GM23338 (cell line): ENCODE data around the gene CTU2. TPM values are rescaled to one million over a fixed set of nuclear protein-coding genes. Genes with fewer than 3 reads are reported as not detected.
A peak's percentile ranks its signal among the peaks of the same experiment; 100 is the strongest.

ENCODE experiments used
- ATAC-seq: fragments of 200-7000 bp; cut with Tn5 transposase; 3 replicates; pipeline ENCODE4 v1.9.1; 2020
- DNase-seq: peaks from one replicate; pipeline ENCODE4 v3.0.0-alpha.2; 2015; ENCODE audit warnings: low spot score
- H2AFZ ChIP-seq: fragments of 200-600 bp; sonication (generic); 2 replicates; pipeline ENCODE4 v1.8.0; 2016; ENCODE audit warnings: antibody characterized with exemption, mild to moderate bottlenecking, moderate library complexity
- H3F3A ChIP-seq: fragments of 200-600 bp; sonication (generic); replicated peaks from 2 replicates; pipeline ENCODE4 v1.8.0; 2017; ENCODE audit warnings: antibody characterized with exemption, mixed run types, low read depth
- H3K27ac ChIP-seq: fragments of 200-600 bp; sonication (generic); 2 replicates; pipeline ENCODE4 v1.6.1; 2016; ENCODE audit warnings: low read depth
- H3K27me3 ChIP-seq: fragments of 200-600 bp; sonication (generic); 2 replicates; pipeline ENCODE4 v1.8.0; 2016; ENCODE audit warnings: mild to moderate bottlenecking, mixed run types, moderate library complexity; ENCODE audit not compliant: insufficient read depth
- H3K36me3 ChIP-seq: fragments of 200-600 bp; sonication (generic); 2 replicates; pipeline ENCODE4 v1.8.0; 2016; ENCODE audit warnings: mild to moderate bottlenecking; ENCODE audit not compliant: insufficient read depth
- H3K4me1 ChIP-seq: fragments of 200-600 bp; sonication (generic); 2 replicates; pipeline ENCODE4 v1.8.0; 2016; ENCODE audit warnings: mild to moderate bottlenecking, moderate library complexity; ENCODE audit not compliant: insufficient read depth
- H3K4me2 ChIP-seq: fragments of 200-600 bp; sonication (generic); 2 replicates; pipeline ENCODE4 v1.7.1; 2017; ENCODE audit warnings: mixed run types
- H3K4me3 ChIP-seq: fragments of 200-600 bp; sonication (generic); 2 replicates; pipeline ENCODE4 v1.6.1; 2016; ENCODE audit warnings: mixed run types
- H3K79me2 ChIP-seq: fragments of 200-600 bp; sonication (generic); replicated peaks from 2 replicates; pipeline ENCODE4 v1.8.0; 2017; ENCODE audit warnings: mild to moderate bottlenecking; ENCODE audit not compliant: insufficient read depth
- H3K9me2 ChIP-seq: fragments of 200-600 bp; sonication (generic); 2 replicates; pipeline ENCODE4 v1.8.0; 2017; ENCODE audit not compliant: insufficient read depth
- H4K20me1 ChIP-seq: fragments of 200-600 bp; sonication (generic); replicated peaks from 2 replicates; pipeline ENCODE4 v1.8.0; 2017; ENCODE audit warnings: mild to moderate bottlenecking; ENCODE audit not compliant: insufficient read depth
- H3K27ac Mint-ChIP-seq: 2 replicates; pipeline ENCODE4 v1.8.0; 2020; ENCODE audit warnings: inconsistent platforms, mild to moderate bottlenecking, moderate library complexity, mixed read lengths
- H3K27me3 Mint-ChIP-seq: 3 replicates; pipeline ENCODE4 v1.8.0; 2022; ENCODE audit warnings: low read depth, mild to moderate bottlenecking, moderate library complexity, mixed read lengths, inconsistent platforms; ENCODE audit not compliant: insufficient read depth, poor library complexity
- H3K36me3 Mint-ChIP-seq: 3 replicates; pipeline ENCODE4 v1.8.0; 2021; ENCODE audit warnings: low read depth, mild to moderate bottlenecking, inconsistent platforms, moderate library complexity, mixed read lengths
- H3K4me1 Mint-ChIP-seq: 3 replicates; pipeline ENCODE4 v1.8.0; 2020; ENCODE audit warnings: mild to moderate bottlenecking, inconsistent platforms, mixed read lengths
- H3K4me3 Mint-ChIP-seq: 3 replicates; pipeline ENCODE4 v1.8.0; 2021; ENCODE audit warnings: moderate library complexity, mild to moderate bottlenecking, inconsistent platforms, mixed read lengths
- H3K9me3 Mint-ChIP-seq: 3 replicates; pipeline ENCODE4 v1.8.0; 2020; ENCODE audit warnings: moderate library complexity, mild to moderate bottlenecking, inconsistent platforms, mixed read lengths
- CREB1 ChIP-seq: fragments of 250-450 bp; sonication (Bioruptor Pico); IDR thresholded peaks from 2 replicates; pipeline ENCODE4 v1.5.0; 2020; ENCODE audit warnings: low read depth, mild to moderate bottlenecking, moderate library complexity
- CTCF ChIP-seq, 2 experiments: fragments of 200-600 bp in 1 of 2; sonication (generic) in 1 of 2; conservative IDR thresholded peaks; 2 replicates each; pipeline versions ENCODE4 v1.5.1 to v1.6.1; 2016 to 2017; ENCODE audit warnings: antibody characterized with exemption in 2 of 2, low read depth in 2 of 2, mild to moderate bottlenecking in 2 of 2, moderate library complexity in 1 of 2
- EZH2 ChIP-seq: fragments of 200-600 bp; sonication (generic); IDR thresholded peaks from one replicate; pipeline ENCODE4 v1.8.0; 2017; ENCODE audit warnings: antibody characterized with exemption, mild to moderate bottlenecking, low read depth; ENCODE audit not compliant: unreplicated experiment
- EZH2phosphoT487 ChIP-seq: fragments of 200-600 bp; sonication (generic); IDR thresholded peaks from one replicate; pipeline ENCODE4 v1.8.1; 2018; ENCODE audit warnings: antibody characterized with exemption; ENCODE audit not compliant: unreplicated experiment
- JUNB ChIP-seq: IDR thresholded peaks from one replicate; pipeline ENCODE4 v1.6.1; 2016; ENCODE audit warnings: antibody characterized with exemption; ENCODE audit not compliant: unreplicated experiment
- REST ChIP-seq: IDR thresholded peaks from one replicate; pipeline ENCODE4 v1.6.1; 2018; ENCODE audit warnings: antibody characterized with exemption; ENCODE audit not compliant: unreplicated experiment
- STAT1 ChIP-seq: IDR thresholded peaks from one replicate; pipeline ENCODE4 v1.6.1; 2016; ENCODE audit warnings: antibody characterized with exemption; ENCODE audit not compliant: unreplicated experiment
- ZNF331 ChIP-seq: fragments of 250-450 bp; sonication (Bioruptor Pico); IDR thresholded peaks from 2 replicates; pipeline ENCODE4 v1.5.0; 2020; ENCODE audit warnings: low read depth, mild to moderate bottlenecking, moderate library complexity
- polyA plus RNA-seq: library from polyadenylated mRNA; unstranded; fragments of >200 nt; fragmentation: Nextera tagmentation; extraction: Ambion mirVana; gene quantifications from 2 replicates; pipeline ENCODE4 v1.2.1, GENCODE V29; 2016
- total RNA-seq: library from RNA; depleted of rRNA; stranded (reverse); fragments of >200 nt; shearing (Covaris generic); gene quantifications from 2 replicates; pipeline ENCODE4 v1.2.3, GENCODE V29; 2014
- TF ChIP-seq, protein P1 (sequence below): IDR thresholded peaks from 2 replicates; pipeline ENCODE4 v1.6.1; 2016; ENCODE audit warnings: antibody characterized with exemption

CTU2 gene
- total and polyA plus RNA-seq, 2 experiments from 2014 or later, result 22.3 to 25.7 TPM

GRCh38 chr16:88737298-88738150, 31.2 kb downstream of the CTU2 start (continued):
- TF ChIP-seq, protein P1, sequence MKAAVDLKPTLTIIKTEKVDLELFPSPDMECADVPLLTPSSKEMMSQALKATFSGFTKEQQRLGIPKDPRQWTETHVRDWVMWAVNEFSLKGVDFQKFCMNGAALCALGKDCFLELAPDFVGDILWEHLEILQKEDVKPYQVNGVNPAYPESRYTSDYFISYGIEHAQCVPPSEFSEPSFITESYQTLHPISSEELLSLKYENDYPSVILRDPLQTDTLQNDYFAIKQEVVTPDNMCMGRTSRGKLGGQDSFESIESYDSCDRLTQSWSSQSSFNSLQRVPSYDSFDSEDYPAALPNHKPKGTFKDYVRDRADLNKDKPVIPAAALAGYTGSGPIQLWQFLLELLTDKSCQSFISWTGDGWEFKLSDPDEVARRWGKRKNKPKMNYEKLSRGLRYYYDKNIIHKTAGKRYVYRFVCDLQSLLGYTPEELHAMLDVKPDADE, result no peak
- TF ChIP-seq EZH2phosphoT487, result no peak
- no peak for TF ChIP-seq EZH2
- TF ChIP-seq STAT1, result no peak
- no peak for TF ChIP-seq ZNF331 (CRISPR knock-in tag)
- no peak for TF ChIP-seq JUNB
- no peak for TF ChIP-seq REST
- TF ChIP-seq CREB1 (CRISPR knock-in tag), result peak; percentile 59

DNA sequence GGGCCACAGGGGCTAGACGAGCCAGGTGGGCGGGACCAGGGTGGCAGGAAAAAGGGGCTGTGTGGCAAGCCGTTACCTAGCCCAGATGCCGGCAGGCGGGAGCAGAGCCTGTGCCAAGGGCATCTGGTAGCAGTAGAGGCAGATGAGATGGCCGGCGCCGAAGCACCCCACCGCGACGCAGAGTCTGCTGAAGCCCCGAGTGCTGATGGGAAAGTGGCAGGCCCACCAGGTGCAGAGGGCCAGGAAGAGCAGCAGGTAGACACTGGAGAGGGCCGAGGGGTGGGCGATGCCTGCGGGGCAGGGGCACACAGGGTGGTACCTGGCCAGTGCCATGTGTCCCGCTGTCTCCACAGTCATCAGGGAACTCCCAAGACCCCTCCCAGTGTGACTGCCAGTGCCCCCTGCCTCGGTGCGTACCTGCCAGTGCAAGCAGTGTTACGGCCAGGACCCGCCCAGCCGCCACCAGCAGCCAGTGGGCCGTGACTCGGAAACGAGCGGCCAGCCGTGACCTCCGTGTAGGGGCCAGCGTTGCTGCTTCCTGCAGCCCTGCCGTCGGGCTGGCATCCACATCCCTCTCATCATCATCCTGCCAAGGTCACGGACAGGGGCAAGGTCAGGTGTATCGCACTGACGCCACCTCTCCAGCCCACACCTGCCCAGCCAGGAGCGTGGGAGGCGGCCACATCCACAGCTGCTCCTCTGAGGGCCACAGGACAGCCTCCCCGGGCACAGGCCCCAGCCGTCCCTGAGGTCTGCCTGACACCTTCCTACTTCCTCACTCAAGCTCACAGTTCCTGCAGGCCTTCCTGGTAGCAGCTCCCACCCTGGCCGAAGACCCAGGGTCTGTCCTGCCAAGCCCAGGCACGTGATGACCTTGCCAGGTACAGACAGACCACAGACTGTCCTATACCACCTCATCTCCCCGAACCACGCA, 32.1 kb downstream of the CTU2 start:
- Mint-ChIP-seq H3K4me1 (no peaks in the 10 kb centered on the region), H3K9me3 (no peaks in the 10 kb centered on the region), H3K4me3 (no peak overlapping the region), H3K27ac (no peak overlapping the region), H3K27me3 (peaks cover 7% of the 10 kb centered on the region), H3K36me3 (no peaks in the 10 kb centered on the region)
- H3K4me3 ChIP-seq, result no peak overlapping the region
- TF ChIP-seq JUNB (no peak), CTCF (conservative IDR thresholded peaks at IDR 0.05; ENCODE audit: low read depth in 2 of 2) (no peak), EZH2phosphoT487 (no peak)
- no peak for ATAC-seq
- no peaks in the 10 kb centered on the region; the same call in 1 of the 2 replicates for H3K36me3 ChIP-seq
- H4K20me1 ChIP-seq, result no peaks in the 10 kb centered on the region
- H3K4me2 ChIP-seq, result no peak overlapping the region
- H3K79me2 ChIP-seq, result no peaks in the 10 kb centered on the region
- no peak overlapping the region for H3K27ac ChIP-seq
- H3K4me1 ChIP-seq, result no peaks in the 10 kb centered on the region
- no peaks in the 10 kb centered on the region for H3F3A ChIP-seq
- no peaks in the 10 kb centered on the region for H3K9me2 ChIP-seq
- DNase-seq, result no peak
- H3K27me3 ChIP-seq, result no peaks in the 10 kb centered on the region
- no peak overlapping the region for H2AFZ ChIP-seq
